K562 (cell line): Measurements from ENCODE around the gene SDCCAG8. TPM values are rescaled to one million over a fixed set of nuclear protein-coding genes. Genes with fewer than 3 reads are reported as not detected.

ENCODE experiments used
- CREB3L1 ChIP-seq: fragments of 450-650 bp; IDR thresholded peaks from 2 replicates; pipeline ENCODE4 v1.6.1; 2014; ENCODE audit warnings: low read depth, mild to moderate bottlenecking, moderate library complexity, borderline replicate concordance
- E2F3 ChIP-seq: fragments of 250-450 bp; sonication (Bioruptor Pico); IDR thresholded peaks from 2 replicates; pipeline ENCODE4 v1.4.0; 2020; ENCODE audit warnings: mild to moderate bottlenecking
- LCOR ChIP-seq: sonication (generic); formaldehyde crosslinking; IDR thresholded peaks from 2 replicates; pipeline ENCODE4 v1.8.0; 2022; ENCODE audit warnings: mild to moderate bottlenecking, missing genetic modification reagents
- MXI1 ChIP-seq: IDR thresholded peaks from 2 replicates; pipeline ENCODE4 v1.6.1; 2011; ENCODE audit warnings: low read depth, mild to moderate bottlenecking, improper control_type of control experiment, low read length
- MYC ChIP-seq, 2 experiments: fragments of 250-450 bp in 1 of 2; sonication (Bioruptor Pico) in 1 of 2; IDR thresholded peaks; 2 replicates each; pipeline versions ENCODE4 v1.5.1 to v1.6.1; 2012 to 2021; ENCODE audit warnings: low read depth in 2 of 2, borderline replicate concordance in 1 of 2, improper control_type of control experiment in 1 of 2, low read length in 1 of 2, mild to moderate bottlenecking in 1 of 2, moderate library complexity in 1 of 2
- PBX2 ChIP-seq, 2 experiments: IDR thresholded peaks in 1 of 2; conservative IDR thresholded peaks in 1 of 2; 2 replicates each; pipeline ENCODE4 v1.6.1; 2016; ENCODE audit warnings: low read depth in 2 of 2, mild to moderate bottlenecking in 1 of 2, missing compliant biosample characterization in 1 of 2, missing genetic modification characterization in 1 of 2, moderate library complexity in 1 of 2
- POLR2A ChIP-seq: fragments of 450-650 bp; conservative IDR thresholded peaks from 2 replicates; pipeline ENCODE4 v1.6.1; 2016
- TAF1 ChIP-seq: IDR thresholded peaks from 2 replicates; pipeline ENCODE4 v1.6.1; 2011; ENCODE audit warnings: mild to moderate bottlenecking, low read length, moderate library complexity; ENCODE audit not compliant: insufficient read depth, control insufficient read depth, severe bottlenecking; ENCODE audit errors: extremely low read depth
- VEZF1 ChIP-seq: fragments of 200-800 bp; sonication (Bioruptor generic); IDR thresholded peaks from 2 replicates; pipeline ENCODE4 v1.6.1; 2017; ENCODE audit warnings: missing genetic modification characterization, missing compliant biosample characterization
- ZBTB9 ChIP-seq: fragments of 450-650 bp; formaldehyde crosslinking; IDR thresholded peaks from 2 replicates; pipeline ENCODE4 v1.4.0; 2020; ENCODE audit warnings: mild to moderate bottlenecking, moderate library complexity
- ZNF12 ChIP-seq: sonication (generic); formaldehyde crosslinking; IDR thresholded peaks from 2 replicates; pipeline ENCODE4 v1.4.0; 2020; ENCODE audit warnings: mild to moderate bottlenecking, missing genetic modification reagents
- ZNF239 ChIP-seq: fragments of 250-450 bp; sonication (Bioruptor Pico); IDR thresholded peaks from 2 replicates; pipeline ENCODE4 v1.4.0; 2020; ENCODE audit warnings: mild to moderate bottlenecking
- ZNF41 ChIP-seq: fragments of 250-450 bp; sonication (Bioruptor Pico); conservative IDR thresholded peaks from 2 replicates; pipeline ENCODE4 v1.4.0; 2020; ENCODE audit warnings: mild to moderate bottlenecking
- ZNF707 ChIP-seq: fragments of 250-450 bp; sonication (Bioruptor Pico); conservative IDR thresholded peaks from 2 replicates; pipeline ENCODE4 v1.8.0; 2022; ENCODE audit warnings: inconsistent platforms, mild to moderate bottlenecking, moderate library complexity
- polyA plus RNA-seq, 8 experiments: library from polyadenylated mRNA; depleted of rRNA in 4 of 8; stranded (reverse) in 5 of 8; unstranded in 3 of 8; fragments of >200 nt; fragmentation: Nextera tagmentation in 2 of 8; fragmentation: Illumina TruSeq in 1 of 8; extraction: Ambion mirVana in 2 of 8; extraction: Trizol in 1 of 8; gene quantifications; 2 replicates each; pipeline versions ENCODE4 v1.2.1 to v1.2.3, GENCODE V29; 2011 to 2014; ENCODE audit warnings: inconsistent platforms in 1 of 8, missing spikeins in 1 of 8
- total RNA-seq, 7 experiments: library from RNA; depleted of rRNA in 6 of 7; stranded (reverse); fragments of >200 nt in 6 of 7; fragmentation: Illumina TruSeq in 2 of 7; extraction: Trizol in 2 of 7; gene quantifications; 2 replicates each; pipeline versions ENCODE4 v1.2.1 to v1.2.3, GENCODE V29; 2011 to 2021; ENCODE audit warnings: low replicate concordance in 1 of 7
- TF ChIP-seq, protein P1 (sequence below), 2 experiments: IDR thresholded peaks; 2 replicates each; pipeline ENCODE4 v1.6.1; 2012; ENCODE audit warnings: improper control_type of control experiment in 2 of 2, low read depth in 2 of 2, low read length in 2 of 2, borderline replicate concordance in 1 of 2

SDCCAG8 gene
- total and polyA plus RNA-seq, 9 of the 15 experiments (the other 6 are each of a cell fraction or from before 2014, with no cell fraction given), result 17.9 to 36.7 (median 25.4) TPM

DNA sequence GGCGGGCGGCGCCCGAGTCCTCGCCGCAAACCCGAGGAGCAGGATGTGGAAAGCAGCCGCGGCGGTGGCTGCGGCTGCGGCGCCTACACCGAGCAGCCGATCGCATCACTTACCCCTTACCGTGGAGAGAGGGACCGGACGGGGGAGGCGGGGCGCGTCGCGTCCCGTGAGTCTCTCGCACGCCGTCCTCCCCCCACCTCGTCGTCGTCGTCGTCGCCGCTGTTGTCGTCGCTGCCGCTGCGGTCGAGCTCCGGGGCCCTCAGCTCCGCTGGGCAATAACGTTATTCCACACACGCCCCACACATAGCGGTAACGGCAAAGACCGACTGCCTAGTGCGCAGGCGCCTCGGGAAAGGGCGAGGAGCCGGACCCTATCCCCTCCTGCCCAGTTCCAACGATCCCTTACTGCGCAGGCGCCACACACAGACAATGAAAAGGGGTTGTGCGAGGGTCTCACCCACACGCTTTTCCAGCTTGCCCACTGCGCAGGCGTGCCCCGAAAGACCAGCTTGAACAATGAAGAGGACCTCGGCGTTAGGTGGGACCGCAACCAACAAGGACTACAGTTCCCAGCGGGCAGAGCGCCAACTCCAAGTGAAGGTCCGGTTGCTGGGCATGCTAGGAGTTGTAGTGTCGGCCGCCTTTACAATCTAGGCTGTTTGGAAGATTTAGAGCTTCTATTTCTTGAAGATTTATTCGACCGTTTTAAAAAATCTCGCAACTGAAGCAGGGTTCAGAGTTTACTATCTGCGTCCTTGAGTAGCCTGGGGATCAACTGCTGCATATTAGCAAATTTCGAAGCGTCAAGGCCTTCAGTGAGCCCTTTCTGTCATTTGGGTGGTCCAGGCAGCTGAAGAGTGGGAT, 682 bp upstream of the SDCCAG8 start, which contains the start of gene CEP170 (continued):
- peak; percentile 75 for TF ChIP-seq TAF1
- 0 out of 2 replicates have a peak, but pooled peaks have one; percentile 17 for TF ChIP-seq LCOR (CRISPR knock-in tag)
- peak; percentile 31 for TF ChIP-seq MXI1
- TF ChIP-seq ZBTB9, result 0 out of 2 replicates have a peak, but pooled peaks have one; percentile 20
- peak; percentile 87 for TF ChIP-seq CREB3L1
- peak; percentile 55; the same call in 1 of the 2 replicates for TF ChIP-seq E2F3 (CRISPR knock-in tag)
- TF ChIP-seq ZNF239 (CRISPR knock-in tag), result peak; percentile 36; the same call in 1 of the 2 replicates
- TF ChIP-seq ZNF12, result peak; percentile 93
- peak; percentile 74; the same call in 1 of the 2 replicates for TF ChIP-seq MYC (IDR thresholded peaks at IDR 0.05; ENCODE audit: low read depth, low read length)
- TF ChIP-seq MYC (CRISPR knock-in tag; IDR thresholded peaks at IDR 0.05; ENCODE audit: borderline replicate concordance, low read depth), result no peak; the same call in 1 of the 2 replicates
- 0 out of 2 replicates have a peak, but pooled peaks have one; percentile 45 for TF ChIP-seq ZNF41 (CRISPR knock-in tag)
- TF ChIP-seq, protein P1, sequence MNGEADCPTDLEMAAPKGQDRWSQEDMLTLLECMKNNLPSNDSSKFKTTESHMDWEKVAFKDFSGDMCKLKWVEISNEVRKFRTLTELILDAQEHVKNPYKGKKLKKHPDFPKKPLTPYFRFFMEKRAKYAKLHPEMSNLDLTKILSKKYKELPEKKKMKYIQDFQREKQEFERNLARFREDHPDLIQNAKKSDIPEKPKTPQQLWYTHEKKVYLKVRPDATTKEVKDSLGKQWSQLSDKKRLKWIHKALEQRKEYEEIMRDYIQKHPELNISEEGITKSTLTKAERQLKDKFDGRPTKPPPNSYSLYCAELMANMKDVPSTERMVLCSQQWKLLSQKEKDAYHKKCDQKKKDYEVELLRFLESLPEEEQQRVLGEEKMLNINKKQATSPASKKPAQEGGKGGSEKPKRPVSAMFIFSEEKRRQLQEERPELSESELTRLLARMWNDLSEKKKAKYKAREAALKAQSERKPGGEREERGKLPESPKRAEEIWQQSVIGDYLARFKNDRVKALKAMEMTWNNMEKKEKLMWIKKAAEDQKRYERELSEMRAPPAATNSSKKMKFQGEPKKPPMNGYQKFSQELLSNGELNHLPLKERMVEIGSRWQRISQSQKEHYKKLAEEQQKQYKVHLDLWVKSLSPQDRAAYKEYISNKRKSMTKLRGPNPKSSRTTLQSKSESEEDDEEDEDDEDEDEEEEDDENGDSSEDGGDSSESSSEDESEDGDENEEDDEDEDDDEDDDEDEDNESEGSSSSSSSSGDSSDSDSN (IDR thresholded peaks at IDR 0.05; ENCODE audit: borderline replicate concordance in 1 of 2, low read depth in 2 of 2, low read length in 2 of 2), result 0 out of 4 replicates have a peak, but pooled peaks of 1 of the 2 experiments have one; percentile 87
- TF ChIP-seq ZNF707 (CRISPR knock-in tag), result peak; percentile 58; the same call in 1 of the 2 replicates
- TF ChIP-seq POLR2A, result peak; percentile 83
- peak; percentile 91 for TF ChIP-seq VEZF1 (CRISPR knock-in tag)
- no peak for TF ChIP-seq PBX2 (CRISPR knock-in tag; IDR thresholded peaks at IDR 0.05; ENCODE audit: low read depth)
- peak; percentile 81 for TF ChIP-seq PBX2 (tag; conservative IDR thresholded peaks at IDR 0.05; ENCODE audit: low read depth)
